SK-N-MC (cell line): ENCODE results near the gene LAMC2.
"Not testable (repeated sequence)": the region's sequence is repeated elsewhere in the genome, so short reads cannot be mapped to it uniquely, and the experiment has no call there.

Experiments used
- DNase-seq: peaks from one replicate; pipeline ENCODE4 v3.0.0-alpha.2; 2011; ENCODE audit warnings: low read depth, low spot score
- H3K27ac ChIP-seq: fragments of 200-600 bp; sonication (generic); 2 replicates; pipeline ENCODE4 v1.5.1; 2016; ENCODE audit warnings: mixed run types
- H3K36me3 ChIP-seq: fragments of 200-600 bp; sonication (generic); 2 replicates; pipeline ENCODE4 v1.6.1; 2017; ENCODE audit warnings: antibody characterized with exemption, low read length, mixed read lengths; ENCODE audit not compliant: insufficient read depth
- H3K4me3 ChIP-seq: fragments of 200-600 bp; sonication (generic); 2 replicates; pipeline ENCODE4 v1.5.1; 2016
- H3K9ac ChIP-seq: fragments of 200-600 bp; sonication (generic); 2 replicates; pipeline ENCODE4 v1.8.0; 2017; ENCODE audit warnings: mixed run types, mixed read lengths; ENCODE audit not compliant: insufficient read length
- H3K9me3 ChIP-seq: fragments of 200-600 bp; sonication (generic); 2 replicates; pipeline ENCODE4 v1.6.1; 2017; ENCODE audit warnings: low read depth, mild to moderate bottlenecking, antibody characterized with exemption, low read length, moderate library complexity, mixed read lengths
- EZH2 ChIP-seq: fragments of 200-600 bp; sonication (generic); IDR thresholded peaks from one replicate; pipeline ENCODE4 v1.6.1; 2017; ENCODE audit warnings: antibody characterized with exemption
- FOXP2 ChIP-seq: optimal IDR thresholded peaks from 2 replicates; pipeline ENCODE3; 2011; ENCODE audit warnings: mild to moderate bottlenecking, moderate library complexity; ENCODE audit not compliant: insufficient read depth; ENCODE audit errors: extremely low read length, control extremely low read depth
- POLR2AphosphoS5 ChIP-seq: IDR thresholded peaks from 2 replicates; pipeline ENCODE4 v1.6.1; 2012; ENCODE audit warnings: mild to moderate bottlenecking, low read depth, low read length, borderline replicate concordance

LAMC2 gene

DNA sequence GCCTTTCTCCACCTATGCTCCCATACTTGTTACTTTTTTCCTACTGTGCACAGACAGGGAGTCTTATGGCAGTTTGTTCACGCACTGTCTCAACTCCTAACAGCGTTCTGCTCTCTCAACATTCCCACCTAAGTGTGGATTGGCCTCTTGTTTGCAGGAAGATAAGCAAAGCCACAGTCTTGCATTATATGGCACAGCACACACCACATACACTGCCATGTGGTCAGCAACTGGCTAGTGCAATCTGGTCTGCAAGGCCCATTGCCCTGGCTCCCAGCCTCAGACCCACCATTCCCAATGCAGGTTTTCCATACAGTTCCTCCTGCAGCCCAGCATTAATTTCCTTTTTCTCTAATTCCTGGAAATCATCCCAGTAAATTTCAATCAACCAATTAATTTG is 38.3 kb upstream of the LAMC2 start:
- TF ChIP-seq EZH2, result no peak
- no peak for TF ChIP-seq POLR2AphosphoS5
- TF ChIP-seq FOXP2, result no peak
- Histone ChIP-seq H3K9me3 (no peaks in the 10 kb centered on the region), H3K27ac (no peak overlapping the region), H3K4me3 (no peak overlapping the region), H3K36me3 (peaks cover 5% of the 10 kb centered on the region; the same call in 1 of the 2 replicates), H3K9ac (no peak overlapping the region)
- no peak for DNase-seq

DNA sequence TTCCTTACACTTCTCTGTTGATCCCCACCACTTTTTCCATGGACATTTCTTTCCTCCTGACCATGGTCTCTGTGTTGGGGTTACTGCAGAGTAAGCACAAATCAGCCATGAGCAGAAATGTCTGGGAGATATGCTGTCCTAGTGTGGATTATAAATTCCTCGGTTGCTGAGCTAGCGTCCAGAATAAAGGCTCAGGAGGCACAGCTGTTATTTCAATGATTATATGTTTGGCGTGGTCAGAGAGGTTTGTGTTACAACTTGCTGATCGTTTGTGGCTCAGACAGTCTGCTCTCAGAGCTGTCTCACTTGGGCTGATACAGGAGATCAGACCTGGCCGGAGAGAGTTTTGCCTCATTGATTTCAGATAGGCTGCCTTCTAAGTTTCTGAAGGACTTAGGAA is 37.5 kb upstream of the LAMC2 start:
- TF ChIP-seq POLR2AphosphoS5 (no peak), EZH2 (no peak), FOXP2 (no peak)
- Histone ChIP-seq H3K27ac (no peak overlapping the region), H3K4me3 (no peak overlapping the region), H3K36me3 (no peaks in the 10 kb centered on the region), H3K9me3 (no peaks in the 10 kb centered on the region), H3K9ac (no peak overlapping the region)
- DNase-seq, result no peak

DNA sequence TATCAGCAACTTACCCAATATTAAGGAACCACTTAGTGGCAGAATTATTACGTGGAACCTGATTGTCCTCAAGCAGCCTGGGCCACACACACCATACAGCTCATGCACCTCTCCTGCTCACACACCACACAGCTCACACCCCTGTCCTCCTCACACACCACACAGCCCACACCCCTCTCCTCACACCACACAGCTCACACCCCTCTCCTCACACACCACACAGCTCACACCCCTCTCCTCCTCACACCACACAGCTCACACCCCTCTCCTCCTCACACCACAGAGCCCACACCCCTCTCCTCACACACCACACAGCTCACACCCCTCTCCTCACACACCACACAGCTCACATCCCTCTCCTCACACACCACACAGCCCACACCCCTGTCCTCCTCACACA is 36.8 kb upstream of the LAMC2 start:
- Histone ChIP-seq H3K9me3 (no peaks in the 10 kb centered on the region), H3K4me3 (no peak overlapping the region), H3K27ac (no peak overlapping the region), H3K36me3 (no peaks in the 10 kb centered on the region), H3K9ac (no peak overlapping the region)
- TF ChIP-seq EZH2 (no peak), POLR2AphosphoS5 (no peak), FOXP2 (no peak)
- no peak for DNase-seq

DNA sequence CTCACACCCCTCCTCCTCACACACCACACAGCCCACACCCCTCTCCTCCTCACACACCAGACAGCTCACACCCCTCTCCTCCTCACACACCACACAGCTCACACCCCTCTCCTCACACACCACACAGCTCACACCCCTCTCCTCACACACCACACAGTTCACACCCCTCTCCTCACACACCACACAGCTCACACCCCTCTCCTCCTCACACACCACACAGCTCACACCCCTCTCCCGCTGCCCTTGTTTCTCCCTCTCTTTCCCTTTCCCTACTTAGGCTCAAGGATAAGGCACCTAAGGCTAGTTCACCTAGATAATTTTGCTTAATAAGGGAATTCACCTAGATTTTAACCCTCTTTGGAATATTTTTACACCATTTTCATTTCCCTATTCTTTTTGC is 36.0 kb upstream of the LAMC2 start:
- not testable (repeated sequence) for H3K9ac ChIP-seq, H3K4me3 ChIP-seq

DNA sequence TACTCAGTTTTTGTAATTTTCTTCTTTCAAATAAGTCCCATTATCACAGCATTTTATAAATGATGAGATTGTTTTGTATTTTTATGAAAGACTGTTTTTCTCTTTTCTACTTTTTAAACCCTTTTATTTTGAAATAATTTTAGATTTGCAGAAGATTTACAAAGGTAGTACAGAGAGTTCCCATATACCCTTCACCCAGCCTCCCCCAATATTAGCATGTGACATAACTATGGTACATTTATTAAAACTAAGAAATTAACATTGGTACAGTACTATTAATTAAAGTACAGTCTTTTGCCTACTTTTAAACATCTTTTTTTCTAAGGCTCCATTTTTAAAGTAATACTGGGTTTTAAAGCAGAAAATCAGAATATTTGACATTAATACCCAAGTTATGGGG is 35.6 kb upstream of the LAMC2 start:
- Histone ChIP-seq H3K4me3 (no peak overlapping the region), H3K9ac (no peak overlapping the region), H3K36me3 (no peaks in the 10 kb centered on the region), H3K27ac (no peak overlapping the region), H3K9me3 (no peaks in the 10 kb centered on the region)
- TF ChIP-seq FOXP2 (no peak), EZH2 (no peak), POLR2AphosphoS5 (no peak)
- no peak for DNase-seq

More for the DNA sequence above, 36.0 kb upstream of the LAMC2 start:
- H3K27ac ChIP-seq, H3K9me3 ChIP-seq, DNase-seq, H3K36me3 ChIP-seq: not testable (repeated sequence)

DNA sequence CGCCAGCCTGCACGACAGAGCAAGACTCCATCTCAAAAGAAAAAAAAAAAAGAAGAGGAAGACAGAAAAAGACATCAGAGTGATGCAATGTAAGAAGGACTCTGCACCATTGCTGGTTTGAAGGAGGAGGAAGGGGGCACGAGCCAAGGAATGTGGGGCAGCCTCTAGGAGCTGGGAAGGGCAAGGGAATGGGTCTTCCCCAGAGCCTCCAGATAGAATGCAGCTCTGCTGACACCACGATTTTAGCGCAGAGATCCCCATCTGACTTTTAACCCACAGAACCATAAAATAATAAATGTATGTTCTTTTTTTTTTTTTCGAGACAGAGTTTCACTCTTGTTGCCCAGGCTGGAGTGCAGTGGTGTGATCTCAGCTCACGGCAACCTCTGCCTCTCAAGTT is 33.9 kb upstream of the LAMC2 start:
- Histone ChIP-seq H3K4me3 (no peak overlapping the region), H3K36me3 (no peaks in the 10 kb centered on the region), H3K9ac (no peak overlapping the region), H3K27ac (no peak overlapping the region), H3K9me3 (no peaks in the 10 kb centered on the region)
- DNase-seq, result no peak
- TF ChIP-seq POLR2AphosphoS5, result no peak
- no peak for TF ChIP-seq EZH2
- no peak for TF ChIP-seq FOXP2

DNA sequence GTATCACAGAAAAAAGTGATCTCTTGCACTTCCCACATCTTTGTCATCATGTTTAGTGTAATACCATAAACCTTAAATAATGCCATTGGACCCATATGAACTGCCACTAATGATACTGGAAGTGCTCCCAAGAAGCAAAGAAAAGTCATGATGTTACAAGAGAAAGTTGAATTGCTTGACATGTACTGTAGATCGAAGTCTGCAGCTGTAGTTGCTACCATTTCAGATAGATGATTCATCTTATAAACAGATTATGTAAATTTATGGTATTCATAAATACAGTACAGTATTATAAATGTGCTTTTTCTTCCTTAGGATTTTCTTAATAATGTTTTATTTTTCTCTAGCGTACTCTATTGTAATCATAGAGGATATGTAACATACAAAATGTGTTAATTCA is 30.1 kb upstream of the LAMC2 start:
- H3K4me3 ChIP-seq, result no peak overlapping the region
- H3K27ac ChIP-seq, result no peak overlapping the region
- TF ChIP-seq FOXP2, result no peak
- no peak for TF ChIP-seq EZH2
- TF ChIP-seq POLR2AphosphoS5, result no peak
- no peaks in the 10 kb centered on the region for H3K9me3 ChIP-seq
- no peak for DNase-seq
- H3K36me3 ChIP-seq, result no peaks in the 10 kb centered on the region
- peak overlapping the region; percentile 20 for H3K9ac ChIP-seq

DNA sequence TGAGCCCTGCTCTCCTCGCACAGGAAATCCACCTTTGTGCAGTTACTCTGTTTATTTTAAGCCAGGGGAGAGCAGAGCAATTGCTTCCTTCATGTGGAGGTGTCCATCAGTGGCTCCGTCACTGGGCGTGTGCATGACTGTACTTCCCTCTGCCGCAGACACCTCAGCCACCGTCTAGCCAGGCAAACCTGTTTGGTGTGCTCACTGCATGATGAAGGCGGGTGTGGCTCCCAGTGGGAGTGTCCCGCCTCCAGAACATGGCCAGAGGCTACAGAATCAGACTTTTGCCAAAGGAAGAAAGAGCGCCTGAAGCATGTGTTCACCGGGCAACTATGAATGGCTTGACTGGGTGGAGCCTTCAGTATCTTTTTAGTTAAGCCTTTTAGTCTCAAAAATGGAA is 26.1 kb upstream of the LAMC2 start:
- Histone ChIP-seq H3K27ac (no peak overlapping the region), H3K4me3 (no peak overlapping the region), H3K9me3 (no peaks in the 10 kb centered on the region), H3K9ac (no peak overlapping the region), H3K36me3 (no peaks in the 10 kb centered on the region)
- DNase-seq, result no peak
- no peak for TF ChIP-seq EZH2
- TF ChIP-seq FOXP2, result no peak
- TF ChIP-seq POLR2AphosphoS5, result no peak

DNA sequence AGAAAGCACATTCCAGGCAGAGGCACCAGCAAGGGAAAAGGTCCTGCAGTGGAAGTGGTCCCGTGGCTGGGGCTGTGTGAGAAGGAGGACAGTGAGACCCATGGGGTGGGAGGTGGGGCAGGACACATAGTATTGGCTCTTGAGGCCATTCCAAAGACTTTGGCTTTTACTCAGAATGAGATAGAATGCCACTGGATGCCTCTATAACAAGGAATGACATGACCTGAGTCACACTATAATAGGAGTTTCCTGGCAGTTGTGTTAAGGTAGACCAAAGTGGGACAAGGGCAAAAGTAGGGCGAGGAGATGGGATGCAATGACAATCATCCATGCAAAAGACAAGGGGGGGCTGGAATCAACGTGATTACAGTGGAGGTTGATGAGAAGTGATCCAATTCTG is 24.7 kb upstream of the LAMC2 start:
- Histone ChIP-seq H3K36me3 (no peaks in the 10 kb centered on the region), H3K9ac (no peak overlapping the region), H3K4me3 (no peak overlapping the region), H3K27ac (no peak overlapping the region), H3K9me3 (no peaks in the 10 kb centered on the region)
- DNase-seq, result no peak
- TF ChIP-seq EZH2, result no peak
- TF ChIP-seq POLR2AphosphoS5, result no peak
- no peak for TF ChIP-seq FOXP2
